ENCODE data around the gene MAP3K12.

MAP3K12 gene

DNA sequence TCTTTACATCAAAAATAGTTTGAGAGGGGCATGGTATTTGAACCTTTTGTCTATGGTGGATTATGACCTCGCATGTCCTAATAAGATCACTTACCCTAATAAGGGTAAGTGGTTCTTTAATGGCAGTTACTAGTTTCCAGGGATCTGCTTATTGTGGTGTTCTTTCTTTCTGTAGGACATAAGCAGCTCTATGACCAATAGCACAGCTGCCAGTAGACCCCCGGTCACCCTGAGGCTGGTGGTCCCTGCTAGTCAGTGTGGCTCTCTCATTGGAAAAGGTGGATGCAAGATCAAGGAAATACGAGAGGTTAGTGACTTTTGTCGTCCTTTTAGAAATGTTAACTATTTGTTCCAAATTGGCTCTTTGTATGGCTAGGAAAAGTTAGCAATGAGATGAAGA is 40.2 kb downstream of the MAP3K12 start:
- H3K27ac ChIP-seq (replicated peaks) = no peak overlapping the region
- TF ChIP-seq GABPA (IDR thresholded peaks at IDR 0.05; ENCODE audit: low read depth) = no peak
- no peak for TF ChIP-seq REST (IDR thresholded peaks at IDR 0.05; ENCODE audit: insufficient replicate concordance, low read depth)
- no peak for TF ChIP-seq SPI1 (IDR thresholded peaks at IDR 0.05; ENCODE audit: borderline replicate concordance, low read depth)
- no peak for TF ChIP-seq CTCF (IDR thresholded peaks at IDR 0.05; ENCODE audit: insufficient read depth, low read length)
- TF ChIP-seq POLR2AphosphoS5 (IDR thresholded peaks at IDR 0.05; ENCODE audit: low read depth) = no peak
- no peak overlapping the region for H3K4me3 ChIP-seq (replicated peaks; ENCODE audit: insufficient read depth, low read length)
- H3K27me3 ChIP-seq (ENCODE audit: insufficient read depth, poor library complexity, severe bottlenecking) = no peaks in the 10 kb centered on the region
- DNase-seq (ENCODE audit: low read depth in 1 of 2, low spot score in 1 of 2) = no peak

- Histone ChIP-seq H3K4me3 (replicated peaks; ENCODE audit: insufficient read depth, low read length) (no peak overlapping the region), H3K27me3 (ENCODE audit: insufficient read depth, poor library complexity, severe bottlenecking) (no peaks in the 10 kb centered on the region), H3K27ac (replicated peaks) (no peak overlapping the region)
- no peak for TF ChIP-seq SPI1 (IDR thresholded peaks at IDR 0.05; ENCODE audit: borderline replicate concordance, low read depth)
- TF ChIP-seq POLR2AphosphoS5 (IDR thresholded peaks at IDR 0.05; ENCODE audit: low read depth) = peak; percentile 37; the same call in 1 of the 2 replicates
- no peak for TF ChIP-seq CTCF (IDR thresholded peaks at IDR 0.05; ENCODE audit: insufficient read depth, low read length)
- TF ChIP-seq REST (IDR thresholded peaks at IDR 0.05; ENCODE audit: insufficient replicate concordance, low read depth) = no peak
- no peak for TF ChIP-seq GABPA (IDR thresholded peaks at IDR 0.05; ENCODE audit: low read depth)
- no peak for DNase-seq (ENCODE audit: low read depth in 1 of 2, low spot score in 1 of 2)
Observed at GRCh38 chr12:53456654-53457366, 42.4 kb downstream of the MAP3K12 start.

- H3K27ac ChIP-seq (replicated peaks) = no peak overlapping the region
- DNase-seq (ENCODE audit: low read depth in 1 of 2, low spot score in 1 of 2) = no peak
- H3K4me3 ChIP-seq (replicated peaks; ENCODE audit: insufficient read depth, low read length) = no peak overlapping the region
- TF ChIP-seq CTCF (IDR thresholded peaks at IDR 0.05; ENCODE audit: insufficient read depth, low read length) = no peak
- TF ChIP-seq GABPA (IDR thresholded peaks at IDR 0.05; ENCODE audit: low read depth) = no peak
- no peak for TF ChIP-seq SPI1 (IDR thresholded peaks at IDR 0.05; ENCODE audit: borderline replicate concordance, low read depth)
- TF ChIP-seq POLR2AphosphoS5 (IDR thresholded peaks at IDR 0.05; ENCODE audit: low read depth) = no peak
- H3K27me3 ChIP-seq (ENCODE audit: insufficient read depth, poor library complexity, severe bottlenecking) = no peaks in the 10 kb centered on the region
Observed at GRCh38 chr12:53454707-53455106, 44.6 kb downstream of the MAP3K12 start.
